ENCODE data around the gene ARF4.
"Not testable (repeated sequence)": the region's sequence is repeated elsewhere in the genome, so short reads cannot be mapped to it uniquely, and the experiment has no call there.

- not testable (repeated sequence) for TF ChIP-seq CTCF (IDR thresholded peaks at IDR 0.05); E2F4 (CRISPR knock-in tag; IDR thresholded peaks at IDR 0.05; ENCODE audit: borderline replicate concordance, low read depth); JUN (CRISPR knock-in tag; IDR thresholded peaks at IDR 0.05); NR3C1 (CRISPR knock-in tag; conservative IDR thresholded peaks at IDR 0.05; ENCODE audit: low read depth); HMGXB4 (CRISPR knock-in tag; IDR thresholded peaks at IDR 0.05); NR2C2 (CRISPR knock-in tag; IDR thresholded peaks at IDR 0.05); SP1 (CRISPR knock-in tag; conservative IDR thresholded peaks at IDR 0.05); FOXK1 (CRISPR knock-in tag; IDR thresholded peaks at IDR 0.05); NR1H2 (CRISPR knock-in tag; IDR thresholded peaks at IDR 0.05); IRF2 (CRISPR knock-in tag; IDR thresholded peaks at IDR 0.05; ENCODE audit: borderline replicate concordance, low read depth)
- TF ChIP-seq, protein P1, sequence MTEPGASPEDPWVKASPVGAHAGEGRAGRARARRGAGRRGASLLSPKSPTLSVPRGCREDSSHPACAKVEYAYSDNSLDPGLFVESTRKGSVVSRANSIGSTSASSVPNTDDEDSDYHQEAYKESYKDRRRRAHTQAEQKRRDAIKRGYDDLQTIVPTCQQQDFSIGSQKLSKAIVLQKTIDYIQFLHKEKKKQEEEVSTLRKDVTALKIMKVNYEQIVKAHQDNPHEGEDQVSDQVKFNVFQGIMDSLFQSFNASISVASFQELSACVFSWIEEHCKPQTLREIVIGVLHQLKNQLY (CRISPR knock-in tag; IDR thresholded peaks at IDR 0.05), result not testable (repeated sequence)
These were observed 14.7 kb upstream of the ARF4 start for GRCh38 chr3:57611870-57612269.

All from WTC11 (cell line).